ENCODE results near the gene CBR1. TPM values are rescaled to one million over a fixed set of nuclear protein-coding genes. Genes with fewer than 3 reads are reported as not detected.
A peak's percentile ranks its signal among the peaks of the same experiment; 100 is the strongest.

CBR1 gene
- total RNA-seq, 1 donor, result 73.5 TPM

DNA sequence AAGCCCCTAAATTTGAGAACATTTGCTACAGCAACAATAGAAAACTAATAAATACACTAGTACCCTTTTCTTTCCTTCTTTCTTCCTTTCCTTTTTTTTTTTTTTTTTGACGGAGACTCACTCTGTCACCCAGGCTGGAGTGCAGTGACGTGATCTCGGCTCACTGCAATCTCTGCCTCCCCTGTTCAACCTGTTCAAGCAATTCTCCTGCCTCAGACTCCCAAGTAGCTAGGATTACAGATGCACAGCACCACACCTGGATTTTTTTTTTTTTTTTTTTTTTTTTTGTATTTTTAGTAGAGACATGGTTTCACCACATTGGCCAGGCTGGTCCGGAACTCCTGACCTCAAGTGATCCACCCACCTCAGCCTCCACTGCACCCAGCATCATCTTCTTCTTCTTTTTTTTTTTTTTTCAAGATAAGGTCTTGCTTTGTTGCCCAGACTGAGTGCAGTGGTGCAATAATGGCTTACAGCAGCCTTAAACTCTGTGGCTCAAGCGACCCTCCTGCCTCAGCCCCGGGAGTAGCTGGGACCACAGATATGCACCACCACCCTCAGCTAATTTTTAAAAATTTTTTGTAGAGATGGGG lies 45.4 kb downstream of the CBR1 start:
- H4K20me1 ChIP-seq (ENCODE audit: insufficient read depth, low read length), result no peaks in the 10 kb centered on the region
- TF ChIP-seq, protein P1, sequence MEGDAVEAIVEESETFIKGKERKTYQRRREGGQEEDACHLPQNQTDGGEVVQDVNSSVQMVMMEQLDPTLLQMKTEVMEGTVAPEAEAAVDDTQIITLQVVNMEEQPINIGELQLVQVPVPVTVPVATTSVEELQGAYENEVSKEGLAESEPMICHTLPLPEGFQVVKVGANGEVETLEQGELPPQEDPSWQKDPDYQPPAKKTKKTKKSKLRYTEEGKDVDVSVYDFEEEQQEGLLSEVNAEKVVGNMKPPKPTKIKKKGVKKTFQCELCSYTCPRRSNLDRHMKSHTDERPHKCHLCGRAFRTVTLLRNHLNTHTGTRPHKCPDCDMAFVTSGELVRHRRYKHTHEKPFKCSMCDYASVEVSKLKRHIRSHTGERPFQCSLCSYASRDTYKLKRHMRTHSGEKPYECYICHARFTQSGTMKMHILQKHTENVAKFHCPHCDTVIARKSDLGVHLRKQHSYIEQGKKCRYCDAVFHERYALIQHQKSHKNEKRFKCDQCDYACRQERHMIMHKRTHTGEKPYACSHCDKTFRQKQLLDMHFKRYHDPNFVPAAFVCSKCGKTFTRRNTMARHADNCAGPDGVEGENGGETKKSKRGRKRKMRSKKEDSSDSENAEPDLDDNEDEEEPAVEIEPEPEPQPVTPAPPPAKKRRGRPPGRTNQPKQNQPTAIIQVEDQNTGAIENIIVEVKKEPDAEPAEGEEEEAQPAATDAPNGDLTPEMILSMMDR (IDR thresholded peaks at IDR 0.05; ENCODE audit: extremely low read depth, low read depth, low read length), result no peak
- H2AFZ ChIP-seq (ENCODE audit: low read length), result no peak overlapping the region
- no peaks in the 10 kb centered on the region for H3K27me3 ChIP-seq (ENCODE audit: insufficient read depth, low read length)
- H3K79me2 ChIP-seq (ENCODE audit: insufficient read depth, low read length), result no peaks in the 10 kb centered on the region
- H3K4me3 ChIP-seq (ENCODE audit: insufficient read depth, low read length), result no peak overlapping the region
- no peaks in the 10 kb centered on the region for H3K36me3 ChIP-seq (ENCODE audit: insufficient read depth, low read length)
- no peak for DNase-seq (ENCODE audit: insufficient read length, low spot score, missing footprints)
- H3K4me1 ChIP-seq (ENCODE audit: insufficient read depth, low read length), result peaks cover 6% of the 10 kb centered on the region
- H3K4me2 ChIP-seq (ENCODE audit: insufficient read depth, low read length), result no peak overlapping the region
- no peak overlapping the region for H3K27ac ChIP-seq (ENCODE audit: low read depth, low read length)
- H3K9me3 ChIP-seq (ENCODE audit: low read depth, low read length), result no peaks in the 10 kb centered on the region

DNA sequence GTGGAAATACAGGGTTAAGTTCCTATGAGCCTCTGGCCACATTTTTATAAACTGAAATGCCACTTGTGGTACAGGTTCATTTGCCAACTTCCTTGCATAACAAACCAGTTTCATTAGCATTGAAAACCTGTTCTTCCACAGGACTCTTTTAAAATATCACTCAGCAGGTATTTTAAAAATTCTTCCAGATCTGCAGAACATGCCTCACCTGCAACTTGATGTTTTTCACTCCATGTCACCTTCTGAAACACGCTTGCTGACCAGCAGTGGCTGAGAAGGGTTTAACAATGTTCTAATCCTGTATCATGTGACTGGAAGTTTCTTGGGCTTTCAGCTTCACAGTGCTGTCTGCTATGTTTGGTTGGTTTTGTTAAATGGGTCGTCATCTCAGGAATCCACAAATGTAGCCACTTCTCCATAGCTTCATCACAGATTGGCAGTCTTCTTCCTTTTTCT lies 47.5 kb downstream of the CBR1 start:
- no peak overlapping the region for H2AFZ ChIP-seq (ENCODE audit: low read length)
- H3K9me3 ChIP-seq (ENCODE audit: low read depth, low read length), result no peaks in the 10 kb centered on the region
- H3K36me3 ChIP-seq (ENCODE audit: insufficient read depth, low read length), result no peaks in the 10 kb centered on the region
- no peaks in the 10 kb centered on the region for H3K79me2 ChIP-seq (ENCODE audit: insufficient read depth, low read length)
- H3K4me2 ChIP-seq (ENCODE audit: insufficient read depth, low read length), result no peak overlapping the region
- DNase-seq (ENCODE audit: insufficient read length, low spot score, missing footprints), result no peak
- no peak overlapping the region for H3K27ac ChIP-seq (ENCODE audit: low read depth, low read length)
- H3K4me3 ChIP-seq (ENCODE audit: insufficient read depth, low read length), result no peak overlapping the region
- peaks cover 6% of the 10 kb centered on the region for H3K4me1 ChIP-seq (ENCODE audit: insufficient read depth, low read length)
- TF ChIP-seq, protein P1 (IDR thresholded peaks at IDR 0.05; ENCODE audit: extremely low read depth, low read depth, low read length), result no peak
- H4K20me1 ChIP-seq (ENCODE audit: insufficient read depth, low read length), result no peaks in the 10 kb centered on the region
- no peaks in the 10 kb centered on the region for H3K27me3 ChIP-seq (ENCODE audit: insufficient read depth, low read length)

DNA sequence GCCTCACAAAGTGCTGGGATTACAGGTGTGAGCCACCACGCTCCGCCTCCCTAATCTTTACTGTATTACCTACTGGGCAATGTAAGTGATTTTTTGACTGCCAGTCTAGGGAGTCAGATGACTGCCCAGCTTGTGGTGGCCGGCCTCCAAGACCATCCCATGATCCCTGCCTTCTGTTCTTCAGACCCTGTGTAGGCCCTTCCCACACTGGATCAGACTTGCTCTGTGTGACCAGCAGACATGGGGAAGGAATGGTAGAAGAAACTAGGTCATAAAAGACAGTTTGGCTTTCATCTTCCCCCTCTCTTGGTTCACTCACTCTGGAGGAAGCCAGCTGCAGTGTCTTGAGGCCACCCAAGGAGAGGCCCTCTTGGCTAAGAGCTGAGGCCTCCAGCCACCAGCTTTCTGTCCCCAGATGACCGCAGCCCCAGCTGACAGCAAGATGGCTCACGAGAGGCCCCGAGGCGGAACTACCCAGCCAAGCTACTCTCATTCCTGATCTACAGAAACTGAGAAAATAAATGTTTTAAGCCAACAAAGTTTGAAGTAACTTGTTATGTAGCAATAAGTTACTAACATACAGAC lies 50.6 kb downstream of the CBR1 start:
- H3K27ac ChIP-seq (ENCODE audit: low read depth, low read length), result no peak overlapping the region
- no peaks in the 10 kb centered on the region for H3K9me3 ChIP-seq (ENCODE audit: low read depth, low read length)

More for the DNA sequence above, 50.6 kb downstream of the CBR1 start:
- no peaks in the 10 kb centered on the region for H3K27me3 ChIP-seq (ENCODE audit: insufficient read depth, low read length)
- H3K4me2 ChIP-seq (ENCODE audit: insufficient read depth, low read length), result no peak overlapping the region
- H4K20me1 ChIP-seq (ENCODE audit: insufficient read depth, low read length), result no peaks in the 10 kb centered on the region
- peak overlapping the region; percentile 82 for H2AFZ ChIP-seq (ENCODE audit: low read length)
- no peak for DNase-seq (ENCODE audit: insufficient read length, low spot score, missing footprints)
- no peaks in the 10 kb centered on the region for H3K79me2 ChIP-seq (ENCODE audit: insufficient read depth, low read length)
- no peak overlapping the region for H3K4me3 ChIP-seq (ENCODE audit: insufficient read depth, low read length)
- H3K4me1 ChIP-seq (ENCODE audit: insufficient read depth, low read length), result no peaks in the 10 kb centered on the region
- TF ChIP-seq, protein P1 (IDR thresholded peaks at IDR 0.05; ENCODE audit: extremely low read depth, low read depth, low read length), result no peak
- H3K36me3 ChIP-seq (ENCODE audit: insufficient read depth, low read length), result no peaks in the 10 kb centered on the region

Small RNAs within 50 kb of the gene (small RNA-seq; reads per million reads assigned to genes)
- not detected for gene RNU6-992P

Other genes starting within 250 kb of the CBR1 start
- 15.9 and 18.6 TPM in 2 replicates for gene SETD4, start 9.5 kb upstream of the CBR1 start, total RNA-seq
- 17.4 and 22.7 TPM in 2 replicates for gene CBR3, start 65.1 kb downstream of the CBR1 start, total RNA-seq
- gene DOP1B, start 86.8 kb downstream of the CBR1 start, total RNA-seq, result 16.3 and 23.6 TPM in 2 replicates

Measured in osteoblast (primary cell).